Measurements from ENCODE around the gene PLN.

Gene PLN

GRCh38 chr6:118548136-118548535 is at the start of gene PLN:
Gene PLN (plus strand): TSS chr6:118548296. CDS start chr6:118558922, 10,626 bp downstream.
- no peaks in the 10 kb centered on the region for H3K36me3 ChIP-seq (ENCODE audit: control insufficient read depth in 1 of 2, insufficient read depth in 2 of 2, low read length in 2 of 2)
- peak within 1 kb of the TSS; percentile 72 for H3K27ac ChIP-seq (ENCODE audit: low read length)
- H3K9me3 ChIP-seq (ENCODE audit: control insufficient read depth in 1 of 2, low read length in 2 of 2): no peaks in the 10 kb centered on the region
- peaks cover 5 to 14% of the 10 kb centered on the region in 2 donors for H3K4me1 ChIP-seq (ENCODE audit: control insufficient read depth in 1 of 2, insufficient read depth in 2 of 2, low read length in 2 of 2)
- H3K4me3 ChIP-seq (ENCODE audit: low read depth in 1 of 2, low read length in 2 of 2): peak within 1 kb of the TSS; percentile 60 to 67
- H3K27me3 ChIP-seq (ENCODE audit: low read depth, low read length): no peaks in the 10 kb centered on the region

DNA sequence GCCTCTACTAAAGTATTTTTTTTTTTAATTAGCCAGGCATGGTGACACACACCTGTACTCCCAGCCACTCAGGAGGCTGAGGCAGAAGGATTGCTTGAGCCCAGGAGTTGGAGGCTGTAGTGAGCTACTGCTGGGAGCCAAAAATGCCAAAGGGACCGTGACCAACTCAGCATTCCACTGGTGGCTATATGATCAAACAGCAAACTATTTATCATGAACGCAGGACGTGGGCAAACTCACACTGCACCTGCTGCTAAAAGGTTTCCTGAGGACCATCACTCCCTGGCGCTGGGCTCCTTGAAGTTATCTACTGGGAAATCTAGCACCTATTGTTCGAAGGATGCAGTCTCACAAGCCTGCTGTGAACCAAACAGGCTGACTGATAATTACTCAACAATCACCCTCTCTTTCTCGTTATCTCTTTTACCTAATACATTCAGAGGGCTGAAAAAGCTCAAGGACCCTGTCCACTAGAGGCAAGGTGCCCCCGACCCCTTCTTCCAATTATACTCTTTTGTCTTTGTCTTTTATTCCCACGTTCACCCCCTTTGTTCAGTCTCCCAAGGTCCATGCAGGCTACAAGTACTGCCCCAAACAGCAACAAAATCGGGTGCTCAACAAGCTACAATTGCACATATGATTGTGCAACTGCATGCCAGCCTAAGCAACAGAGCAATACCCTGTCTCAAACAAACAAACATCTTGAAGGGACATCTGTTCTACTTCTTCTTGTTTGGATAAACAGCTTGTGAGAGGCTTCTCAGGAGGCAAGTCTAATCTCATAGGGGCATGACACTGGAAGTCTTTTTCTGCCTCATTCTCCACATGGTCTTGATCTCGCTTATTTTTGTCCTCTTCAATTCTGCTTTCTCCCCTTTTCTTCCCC is 47.7 kb upstream of the PLN start:
- Histone ChIP-seq H3K27ac (ENCODE audit: low read length) (no peak overlapping the region), H3K4me1 (ENCODE audit: control insufficient read depth in 1 of 2, insufficient read depth in 2 of 2, low read length in 2 of 2) (peaks cover 0 to 7% of the 10 kb centered on the region in 2 donors), H3K36me3 (ENCODE audit: control insufficient read depth in 1 of 2, insufficient read depth in 2 of 2, low read length in 2 of 2) (peaks cover 0 to 13% of the 10 kb centered on the region in 2 donors), H3K27me3 (ENCODE audit: low read depth, low read length) (no peaks in the 10 kb centered on the region), H3K4me3 (ENCODE audit: low read depth in 1 of 2, low read length in 2 of 2) (no peak overlapping the region), H3K9me3 (ENCODE audit: control insufficient read depth in 1 of 2, low read length in 2 of 2) (no peaks in the 10 kb centered on the region)

- Histone ChIP-seq H3K27ac (ENCODE audit: low read length) (no peak overlapping the region), H3K36me3 (ENCODE audit: control insufficient read depth in 1 of 2, insufficient read depth in 2 of 2, low read length in 2 of 2) (peaks cover 0 to 10% of the 10 kb centered on the region in 2 donors), H3K4me1 (ENCODE audit: control insufficient read depth in 1 of 2, insufficient read depth in 2 of 2, low read length in 2 of 2) (peaks cover 0 to 7% of the 10 kb centered on the region in 2 donors), H3K9me3 (ENCODE audit: control insufficient read depth in 1 of 2, low read length in 2 of 2) (no peaks in the 10 kb centered on the region), H3K4me3 (ENCODE audit: low read depth in 1 of 2, low read length in 2 of 2) (no peak overlapping the region), H3K27me3 (ENCODE audit: low read depth, low read length) (no peaks in the 10 kb centered on the region)
Observed at GRCh38 chr6:118501099-118501498, 47.0 kb upstream of the PLN start.

DNA sequence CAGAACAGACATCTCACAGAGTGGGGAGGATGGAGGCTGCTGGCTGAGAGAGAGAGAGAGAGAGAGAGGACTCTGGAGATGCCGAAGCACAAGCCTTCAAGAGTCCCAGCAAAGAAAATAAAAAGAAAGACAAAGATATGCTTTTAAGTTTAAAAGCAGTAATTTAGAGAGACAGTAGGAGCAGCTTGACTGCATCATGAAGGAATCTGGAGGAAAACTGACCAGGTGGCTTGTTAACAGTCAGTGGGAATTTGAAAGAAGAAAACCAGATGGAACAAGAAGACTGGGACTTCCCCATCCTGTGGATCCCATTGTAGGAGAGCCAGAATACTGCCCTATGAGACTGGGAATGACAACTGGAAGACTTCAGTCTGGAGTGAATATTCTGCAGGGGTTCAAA is 46.3 kb upstream of the PLN start:
- H3K9me3 ChIP-seq (ENCODE audit: control insufficient read depth in 1 of 2, low read length in 2 of 2): no peaks in the 10 kb centered on the region
- H3K36me3 ChIP-seq (ENCODE audit: control insufficient read depth in 1 of 2, insufficient read depth in 2 of 2, low read length in 2 of 2): peaks cover 0 to 10% of the 10 kb centered on the region in 2 donors
- no peak overlapping the region for H3K27ac ChIP-seq (ENCODE audit: low read length)
- H3K4me1 ChIP-seq (ENCODE audit: control insufficient read depth in 1 of 2, insufficient read depth in 2 of 2, low read length in 2 of 2): peaks cover 0 to 7% of the 10 kb centered on the region in 2 donors
- no peaks in the 10 kb centered on the region for H3K27me3 ChIP-seq (ENCODE audit: low read depth, low read length)
- no peak overlapping the region for H3K4me3 ChIP-seq (ENCODE audit: low read depth in 1 of 2, low read length in 2 of 2)

GRCh38 chr6:118502169-118502568 is 45.9 kb upstream of the PLN start:
- H3K4me3 ChIP-seq (ENCODE audit: low read depth in 1 of 2, low read length in 2 of 2): no peak overlapping the region
- peaks cover 0 to 7% of the 10 kb centered on the region in 2 donors for H3K4me1 ChIP-seq (ENCODE audit: control insufficient read depth in 1 of 2, insufficient read depth in 2 of 2, low read length in 2 of 2)
- H3K27ac ChIP-seq (ENCODE audit: low read length): no peak overlapping the region
- peaks cover 0 to 10% of the 10 kb centered on the region in 2 donors for H3K36me3 ChIP-seq (ENCODE audit: control insufficient read depth in 1 of 2, insufficient read depth in 2 of 2, low read length in 2 of 2)
- H3K27me3 ChIP-seq (ENCODE audit: low read depth, low read length): no peaks in the 10 kb centered on the region
- H3K9me3 ChIP-seq (ENCODE audit: control insufficient read depth in 1 of 2, low read length in 2 of 2): no peaks in the 10 kb centered on the region

DNA sequence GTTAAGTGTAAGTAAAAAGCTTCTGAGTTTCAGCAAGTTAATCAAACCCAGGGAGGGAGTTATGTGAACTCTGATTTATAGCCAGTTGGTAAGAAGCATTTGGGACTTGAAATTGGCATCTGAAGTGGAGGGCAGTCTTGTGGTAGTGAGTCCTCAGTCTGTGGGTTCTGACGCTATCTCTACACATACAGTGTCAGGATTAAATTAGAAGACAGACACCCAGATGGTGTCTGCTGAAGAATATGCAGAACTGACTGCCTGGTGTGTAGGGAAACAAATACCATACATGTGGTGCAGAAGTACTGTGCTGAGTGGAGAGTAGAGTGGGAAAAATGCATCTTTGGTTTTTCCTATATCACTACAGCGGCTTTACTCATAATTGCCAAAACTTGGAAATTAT is 43.5 kb upstream of the PLN start:
- no peak overlapping the region for H3K4me3 ChIP-seq (ENCODE audit: low read depth in 1 of 2, low read length in 2 of 2)

DNA sequence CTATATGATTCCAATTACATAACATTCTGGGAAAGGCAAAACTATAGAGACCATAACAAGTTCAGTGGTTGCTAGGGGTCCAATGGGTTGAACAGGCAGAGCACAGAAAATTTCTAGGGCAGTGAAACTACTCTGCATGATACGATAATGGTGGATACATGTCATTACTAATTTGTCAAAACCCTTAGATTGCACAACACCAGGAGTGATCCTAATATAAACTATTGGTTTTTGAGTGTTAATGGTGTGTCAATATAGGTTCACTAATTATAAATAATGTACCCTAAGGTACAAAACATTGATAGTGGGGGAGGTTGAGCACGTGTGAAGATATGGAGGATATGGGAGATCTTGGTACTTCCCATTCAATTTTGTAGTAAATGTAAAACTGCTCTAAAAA is 42.4 kb upstream of the PLN start:
- Histone ChIP-seq H3K27ac (ENCODE audit: low read length) (no peak overlapping the region), H3K27me3 (ENCODE audit: low read depth, low read length) (no peaks in the 10 kb centered on the region), H3K4me3 (ENCODE audit: low read depth in 1 of 2, low read length in 2 of 2) (no peak overlapping the region), H3K4me1 (ENCODE audit: control insufficient read depth in 1 of 2, insufficient read depth in 2 of 2, low read length in 2 of 2) (peaks cover 0 to 4% of the 10 kb centered on the region in 2 donors), H3K36me3 (ENCODE audit: control insufficient read depth in 1 of 2, insufficient read depth in 2 of 2, low read length in 2 of 2) (peaks cover 0 to 10% of the 10 kb centered on the region in 2 donors), H3K9me3 (ENCODE audit: control insufficient read depth in 1 of 2, low read length in 2 of 2) (no peaks in the 10 kb centered on the region)

More for the DNA sequence above, 43.5 kb upstream of the PLN start:
- Histone ChIP-seq H3K27ac (ENCODE audit: low read length) (no peak overlapping the region), H3K4me1 (ENCODE audit: control insufficient read depth in 1 of 2, insufficient read depth in 2 of 2, low read length in 2 of 2) (peaks cover 0 to 7% of the 10 kb centered on the region in 2 donors), H3K9me3 (ENCODE audit: control insufficient read depth in 1 of 2, low read length in 2 of 2) (no peaks in the 10 kb centered on the region), H3K27me3 (ENCODE audit: low read depth, low read length) (no peaks in the 10 kb centered on the region), H3K36me3 (ENCODE audit: control insufficient read depth in 1 of 2, insufficient read depth in 2 of 2, low read length in 2 of 2) (peaks cover 0 to 10% of the 10 kb centered on the region in 2 donors)

- Histone ChIP-seq H3K4me3 (ENCODE audit: low read depth in 1 of 2, low read length in 2 of 2) (no peak overlapping the region), H3K27ac (ENCODE audit: low read length) (no peak overlapping the region), H3K9me3 (ENCODE audit: control insufficient read depth in 1 of 2, low read length in 2 of 2) (no peaks in the 10 kb centered on the region), H3K4me1 (ENCODE audit: control insufficient read depth in 1 of 2, insufficient read depth in 2 of 2, low read length in 2 of 2) (peaks cover 0 to 2% of the 10 kb centered on the region in 2 donors), H3K27me3 (ENCODE audit: low read depth, low read length) (no peaks in the 10 kb centered on the region), H3K36me3 (ENCODE audit: control insufficient read depth in 1 of 2, insufficient read depth in 2 of 2, low read length in 2 of 2) (peaks cover 0 to 10% of the 10 kb centered on the region in 2 donors)
Observed at GRCh38 chr6:118506071-118506638, 41.9 kb upstream of the PLN start.

DNA sequence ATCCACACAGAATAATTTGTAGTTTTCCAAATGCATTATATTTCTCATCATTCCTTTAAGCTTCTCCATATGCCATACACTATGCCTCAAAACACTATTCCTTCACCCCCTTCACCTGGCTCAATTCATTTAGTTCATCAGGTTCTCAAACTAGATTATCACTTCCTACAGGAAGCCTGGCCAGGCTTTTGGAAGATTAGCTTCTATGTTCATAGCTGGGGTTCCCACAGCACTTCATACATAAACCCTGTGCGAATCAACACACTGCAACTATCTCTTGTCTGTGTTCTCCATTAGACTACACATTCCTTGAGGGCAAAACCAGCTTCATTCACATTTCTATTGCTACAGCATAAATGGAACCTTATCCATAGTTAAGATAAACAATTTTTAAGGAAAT is 40.5 kb upstream of the PLN start:
- H3K4me1 ChIP-seq (ENCODE audit: control insufficient read depth in 1 of 2, insufficient read depth in 2 of 2, low read length in 2 of 2): peaks cover 0 to 4% of the 10 kb centered on the region in 2 donors
- peaks cover 0 to 3% of the 10 kb centered on the region in 2 donors for H3K36me3 ChIP-seq (ENCODE audit: control insufficient read depth in 1 of 2, insufficient read depth in 2 of 2, low read length in 2 of 2)
- no peak overlapping the region for H3K27ac ChIP-seq (ENCODE audit: low read length)
- H3K9me3 ChIP-seq (ENCODE audit: control insufficient read depth in 1 of 2, low read length in 2 of 2): no peaks in the 10 kb centered on the region
- no peak overlapping the region for H3K4me3 ChIP-seq (ENCODE audit: low read depth in 1 of 2, low read length in 2 of 2)
- H3K27me3 ChIP-seq (ENCODE audit: low read depth, low read length): no peaks in the 10 kb centered on the region

GRCh38 chr6:118509009-118509617 is 39.0 kb upstream of the PLN start:
- no peaks in the 10 kb centered on the region for H3K9me3 ChIP-seq (ENCODE audit: control insufficient read depth in 1 of 2, low read length in 2 of 2)
- H3K27me3 ChIP-seq (ENCODE audit: low read depth, low read length): no peaks in the 10 kb centered on the region
- H3K36me3 ChIP-seq (ENCODE audit: control insufficient read depth in 1 of 2, insufficient read depth in 2 of 2, low read length in 2 of 2): peaks cover 0 to 3% of the 10 kb centered on the region in 2 donors
- peaks cover 0 to 4% of the 10 kb centered on the region in 2 donors for H3K4me1 ChIP-seq (ENCODE audit: control insufficient read depth in 1 of 2, insufficient read depth in 2 of 2, low read length in 2 of 2)
- H3K27ac ChIP-seq (ENCODE audit: low read length): no peak overlapping the region
- no peak overlapping the region for H3K4me3 ChIP-seq (ENCODE audit: low read depth in 1 of 2, low read length in 2 of 2)
